Right renal cortex interstitium (tissue), 3 donors: ENCODE results near the gene ATP6V1C2. TPM values are rescaled to one million over a fixed set of nuclear protein-coding genes. Genes with fewer than 3 reads are reported as not detected.

Source experiments
- DNase-seq, 3 donors: peaks; one replicate each; pipeline ENCODE4 v3.0.0-alpha.2; 2013; ENCODE audit warnings: low read depth in 3 of 3, low spot score in 2 of 3
- polyA plus RNA-seq, 3 donors: library from polyadenylated mRNA; unstranded; fragments of 120-200 nt; gene quantifications; one replicate each; pipeline ENCODE4 v1.2.1, GENCODE V29; 2013; ENCODE audit not compliant: insufficient read length in 3 of 3

Gene ATP6V1C2
- polyA plus RNA-seq, 3 donors: 5.9 to 7.3 (median 6.0) TPM

DNA sequence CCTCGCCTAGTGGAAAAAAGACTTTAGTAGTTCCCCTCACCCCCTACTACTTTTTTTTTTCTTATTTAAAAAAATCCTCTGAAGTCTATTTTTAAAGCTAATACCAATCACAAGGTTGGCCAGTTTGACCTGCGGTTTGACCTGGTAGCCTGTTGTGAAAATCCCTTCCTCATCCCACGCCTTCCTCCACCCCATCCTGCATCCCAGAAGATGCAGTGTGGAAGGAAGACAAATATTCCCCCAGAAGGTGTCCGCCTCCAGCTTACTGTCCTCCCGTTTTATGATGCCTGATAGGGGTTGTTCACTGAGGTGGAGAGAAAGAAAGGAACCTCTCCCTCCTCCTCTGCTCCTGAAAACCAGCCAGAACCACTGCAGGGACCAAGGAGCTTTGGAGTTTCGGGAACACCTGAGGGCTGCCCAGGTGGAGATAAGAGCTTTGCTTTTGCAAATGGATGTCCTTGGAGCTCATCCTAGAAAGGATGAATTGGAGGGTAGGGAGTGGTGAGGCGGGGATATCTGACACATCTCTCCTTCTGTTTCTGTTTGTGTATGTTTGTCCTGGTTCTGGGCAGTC lies 909 bp downstream of the ATP6V1C2 start:
- DNase-seq: no peak

DNA sequence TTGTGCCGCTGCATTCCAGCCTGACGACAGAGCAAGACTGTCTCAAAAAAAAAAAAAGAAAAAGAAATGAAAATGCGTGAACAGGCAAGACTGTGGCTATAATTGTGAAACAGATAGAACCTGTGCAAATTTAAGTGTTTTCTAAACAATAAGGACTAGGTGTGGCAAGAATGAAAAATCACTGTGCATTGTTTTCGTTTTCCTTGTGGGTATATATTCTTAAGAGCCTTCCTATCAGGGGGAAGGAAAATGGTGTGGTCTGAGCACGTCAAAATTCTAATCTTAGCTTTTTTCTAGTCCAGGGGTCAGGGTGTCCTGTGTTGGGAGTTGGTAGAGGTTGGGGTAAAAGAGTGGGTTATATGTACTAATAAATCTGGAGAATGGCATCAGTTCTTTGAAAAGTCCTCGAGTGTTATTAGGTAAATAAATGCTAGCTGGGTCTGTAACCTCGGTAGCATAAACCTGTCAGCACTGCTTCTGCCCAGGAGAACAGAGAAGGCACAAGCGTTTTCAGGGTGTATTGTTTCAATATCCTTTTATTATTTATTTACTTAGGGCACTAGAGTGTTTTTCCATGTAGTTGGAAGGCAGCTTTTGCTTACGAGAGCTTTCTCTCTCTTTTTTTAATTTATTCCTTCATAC lies 11.6 kb downstream of the ATP6V1C2 start:
- no peak for DNase-seq

DNA sequence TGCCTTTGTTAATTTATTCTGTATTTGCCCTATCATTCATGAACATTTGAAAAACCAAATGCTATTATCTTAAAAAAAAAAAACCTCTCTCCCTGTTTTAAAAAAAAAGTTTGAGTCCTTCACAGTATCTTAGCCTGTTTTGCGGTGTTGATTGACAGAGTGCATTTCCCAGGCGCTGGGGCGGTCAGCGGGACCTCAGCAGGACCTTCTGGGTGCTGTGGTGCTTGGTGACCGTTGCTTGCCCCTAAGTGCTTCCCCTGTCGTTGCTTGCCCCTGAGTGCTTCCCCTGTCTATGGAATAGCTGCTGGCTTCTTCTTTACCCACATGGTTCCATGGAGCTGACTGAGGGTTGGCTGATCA lies 12.1 kb downstream of the ATP6V1C2 start:
- no peak for DNase-seq

DNA sequence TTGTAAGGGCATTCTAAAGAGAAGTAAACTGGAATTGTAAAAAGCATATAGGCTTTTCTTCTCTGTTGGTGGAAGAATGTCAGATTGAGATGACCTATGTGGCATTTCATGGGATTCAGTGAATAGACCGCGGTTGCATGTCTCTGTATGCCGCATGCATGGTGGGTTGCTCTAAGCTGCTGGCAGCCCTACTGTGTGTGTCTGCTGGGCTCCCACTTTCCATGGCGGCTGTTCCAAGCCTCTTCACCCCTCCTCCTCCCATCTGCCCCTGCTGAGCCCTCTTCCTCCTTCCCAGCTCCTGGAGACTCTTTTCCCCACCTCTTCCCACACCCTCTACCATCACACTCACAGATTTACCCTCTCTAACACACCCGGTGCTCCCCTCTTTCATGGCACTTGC lies 12.6 kb downstream of the ATP6V1C2 start:
- DNase-seq: no peak

DNA sequence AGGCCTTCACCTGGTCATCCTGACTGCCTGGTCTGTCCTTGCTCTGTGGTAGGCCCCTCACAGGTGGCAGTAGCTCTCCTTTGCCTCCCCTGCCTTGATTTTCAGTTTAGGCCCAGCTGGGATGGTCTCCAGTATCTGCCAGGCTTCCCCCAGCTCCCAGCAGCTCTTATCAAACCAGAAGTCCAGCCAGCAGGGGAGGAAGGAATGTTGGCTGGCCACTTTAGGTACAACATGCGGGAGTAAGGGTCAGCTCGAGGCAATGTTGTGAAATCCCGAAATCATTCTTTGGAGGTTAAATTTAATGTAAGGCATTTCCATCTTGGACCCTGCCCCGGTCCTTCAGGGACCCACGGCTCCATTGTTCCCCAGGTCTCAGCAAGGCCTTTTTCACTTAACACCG lies 16.8 kb downstream of the ATP6V1C2 start:
- no peak for DNase-seq

DNA sequence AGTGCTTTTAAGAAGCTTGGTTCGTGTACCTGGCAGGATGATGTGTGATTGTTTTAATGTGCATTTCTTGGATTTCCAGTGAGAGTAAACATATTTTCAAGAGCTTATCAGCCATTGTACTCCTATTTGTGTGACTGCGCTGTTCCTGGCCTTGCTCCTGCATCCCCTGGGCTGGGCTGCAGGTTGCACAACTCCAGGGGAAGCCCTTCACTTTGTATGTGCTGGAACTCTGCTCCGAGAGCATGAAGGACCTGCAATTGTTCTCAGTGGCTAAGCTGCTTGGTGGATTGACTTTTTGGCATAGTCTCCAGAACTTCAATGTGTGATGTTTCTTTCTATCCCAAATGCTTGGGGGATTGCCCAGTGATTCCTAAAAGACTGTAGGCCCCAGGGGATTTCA lies 18.8 kb downstream of the ATP6V1C2 start:
- DNase-seq: no peak

DNA sequence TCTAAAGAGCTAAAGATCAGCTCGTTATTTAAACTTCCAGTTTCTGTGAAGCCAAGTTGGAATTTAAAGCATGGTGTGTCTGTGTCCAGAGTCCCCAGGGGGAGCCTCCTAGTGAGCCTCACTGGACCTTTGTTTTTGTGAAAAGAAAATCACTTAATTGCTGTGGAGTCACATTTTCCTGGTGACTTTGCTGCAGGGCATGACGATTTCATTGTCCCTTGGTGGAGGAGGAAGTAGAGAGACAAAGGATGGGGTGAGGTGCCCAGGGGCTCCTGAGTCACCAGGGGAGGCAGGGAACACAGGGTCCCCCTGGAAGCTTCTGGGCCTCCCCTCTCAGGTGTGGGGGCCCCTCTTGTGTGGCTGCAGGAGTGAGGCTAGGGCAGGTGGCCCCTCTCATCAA lies 19.7 kb downstream of the ATP6V1C2 start:
- DNase-seq: no peak

DNA sequence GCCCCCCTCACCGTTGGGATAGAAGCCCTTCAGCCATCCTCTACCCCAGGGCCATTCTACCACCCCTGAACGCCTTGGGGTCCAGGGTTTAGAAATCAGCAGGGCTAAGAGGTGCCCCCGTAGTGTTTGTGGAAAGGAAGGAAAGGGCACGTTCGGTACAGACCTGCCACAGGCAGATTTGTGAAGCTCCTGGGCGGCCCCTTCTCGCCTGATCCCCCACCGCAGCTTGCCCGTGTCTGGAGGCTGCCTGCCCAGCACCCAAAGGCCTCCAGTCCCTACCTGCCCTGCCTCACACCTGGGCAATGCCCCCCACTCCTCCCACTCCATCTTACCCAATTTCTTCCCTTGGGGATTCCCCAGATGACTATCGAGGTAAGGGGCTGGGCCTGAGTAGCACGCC lies 21.2 kb downstream of the ATP6V1C2 start:
- no peak for DNase-seq

DNA sequence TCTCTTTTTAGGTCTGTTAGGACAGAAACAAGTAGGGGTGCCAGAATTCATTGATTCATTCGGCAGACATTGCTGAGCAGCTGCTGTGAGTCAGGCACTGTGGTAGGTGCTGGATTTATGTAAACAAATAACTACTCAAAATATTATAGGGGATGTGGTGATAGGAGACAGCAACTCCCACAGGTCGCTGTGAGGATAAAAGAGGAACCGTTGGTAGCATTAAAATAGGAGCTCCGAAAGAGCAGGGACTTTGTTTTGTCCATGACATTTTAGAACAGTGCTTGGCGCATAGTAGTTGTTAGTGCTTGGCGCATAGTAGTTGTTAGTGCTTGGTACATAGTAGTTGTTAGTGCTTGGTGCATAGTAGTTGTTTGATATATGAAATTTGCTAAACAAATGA lies 29.2 kb downstream of the ATP6V1C2 start:
- no peak for DNase-seq

DNA sequence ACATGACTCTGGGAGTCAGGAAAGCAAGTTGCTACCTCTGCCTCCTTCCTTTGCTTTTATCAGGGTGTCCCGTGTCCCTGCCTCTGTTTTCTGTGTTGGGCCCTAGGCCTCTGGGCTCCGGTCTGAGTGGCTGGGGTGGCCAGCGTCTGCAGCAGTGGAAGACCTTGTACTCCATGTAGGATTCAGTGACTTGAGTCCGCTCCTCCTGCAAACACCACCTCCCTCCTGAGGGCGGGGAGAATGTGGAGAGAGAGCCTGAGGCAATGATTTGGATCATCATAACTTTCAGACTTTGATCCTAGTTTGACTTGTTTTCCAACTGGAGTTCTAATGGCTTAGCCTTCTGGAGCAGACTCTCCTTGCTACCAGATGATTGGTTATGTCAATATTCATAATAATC lies 30.8 kb downstream of the ATP6V1C2 start:
- no peak for DNase-seq

DNA sequence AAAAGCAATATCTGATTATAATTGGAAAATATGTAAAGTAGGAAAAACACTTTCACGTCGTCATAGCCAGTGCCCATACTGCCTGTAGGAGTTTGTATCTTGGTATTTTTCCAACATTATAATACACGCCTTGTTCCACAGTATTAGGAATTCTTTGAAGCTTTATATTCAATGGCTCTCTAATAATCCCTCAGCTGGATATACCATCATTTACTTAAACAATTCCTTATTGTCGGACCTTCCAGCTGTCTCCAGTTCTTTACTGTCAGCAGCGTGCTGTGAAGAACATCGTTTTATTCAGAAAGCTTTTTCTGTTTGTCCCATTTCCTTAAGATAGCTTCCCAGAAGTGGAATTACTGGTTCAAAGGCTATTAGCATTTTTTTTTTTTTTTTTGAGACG lies 31.7 kb downstream of the ATP6V1C2 start:
- DNase-seq: no peak

DNA sequence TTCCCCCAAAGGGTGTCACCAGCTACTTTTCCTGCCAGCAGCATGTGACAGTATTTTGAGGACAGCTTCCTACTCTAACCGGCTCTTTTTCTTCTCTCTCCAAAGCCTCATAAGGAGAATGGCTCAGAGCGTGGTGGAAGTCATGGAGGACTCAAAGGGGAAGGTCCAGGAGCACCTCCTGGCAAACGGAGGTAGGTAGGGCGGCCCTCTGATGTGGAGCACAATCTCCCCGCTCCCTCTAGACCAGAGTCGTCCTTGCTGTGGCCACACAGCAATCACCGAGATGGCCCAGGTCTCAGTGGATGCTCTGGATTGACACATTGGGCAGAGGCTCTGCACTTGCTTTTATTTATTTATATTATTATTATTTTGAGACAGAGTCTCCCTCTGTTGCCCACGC lies 32.4 kb downstream of the ATP6V1C2 start:
- DNase-seq: no peak

DNA sequence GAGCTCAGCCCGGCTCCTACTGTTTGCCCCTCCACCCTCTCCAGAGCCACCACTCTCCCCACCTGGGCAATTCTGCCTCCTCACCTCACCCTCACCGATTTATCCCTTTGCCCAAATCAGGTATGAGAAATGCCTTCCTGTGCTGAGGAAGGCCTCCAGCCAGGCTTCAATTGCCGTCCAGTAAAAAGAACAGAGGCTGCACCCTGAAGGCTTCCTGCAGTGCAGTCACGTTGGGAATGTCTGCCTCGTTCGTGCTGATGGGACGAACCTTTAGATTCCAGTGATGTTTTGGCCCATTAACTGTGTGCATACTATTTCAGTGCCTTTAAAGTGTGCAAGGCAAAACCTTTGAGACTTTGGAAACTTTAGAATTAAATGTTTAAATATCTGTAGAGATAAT lies 34.2 kb downstream of the ATP6V1C2 start:
- no peak for DNase-seq

DNA sequence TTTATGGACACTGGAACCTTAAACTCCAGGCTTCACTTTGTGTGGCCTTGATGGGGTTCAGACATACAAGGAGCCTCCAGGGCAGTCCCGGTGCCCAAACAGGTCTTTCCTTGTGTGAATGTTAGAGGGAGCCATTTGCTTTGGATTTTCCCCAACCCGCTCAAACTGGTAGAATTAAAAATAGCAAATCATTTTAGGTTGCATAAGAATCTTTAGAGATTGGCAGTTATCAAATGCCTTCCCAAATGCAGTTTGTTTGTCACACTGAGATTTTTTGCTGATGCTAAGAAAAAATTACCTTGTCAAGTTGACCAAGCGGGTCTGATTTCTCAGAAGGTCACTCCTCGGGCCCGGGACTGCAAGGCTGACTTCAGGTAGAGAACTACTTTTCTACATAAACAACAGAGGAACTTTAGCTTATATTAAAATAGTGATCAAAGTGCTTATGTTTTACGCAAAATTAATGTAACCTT lies 36.4 kb downstream of the ATP6V1C2 start:
- DNase-seq: no peak

DNA sequence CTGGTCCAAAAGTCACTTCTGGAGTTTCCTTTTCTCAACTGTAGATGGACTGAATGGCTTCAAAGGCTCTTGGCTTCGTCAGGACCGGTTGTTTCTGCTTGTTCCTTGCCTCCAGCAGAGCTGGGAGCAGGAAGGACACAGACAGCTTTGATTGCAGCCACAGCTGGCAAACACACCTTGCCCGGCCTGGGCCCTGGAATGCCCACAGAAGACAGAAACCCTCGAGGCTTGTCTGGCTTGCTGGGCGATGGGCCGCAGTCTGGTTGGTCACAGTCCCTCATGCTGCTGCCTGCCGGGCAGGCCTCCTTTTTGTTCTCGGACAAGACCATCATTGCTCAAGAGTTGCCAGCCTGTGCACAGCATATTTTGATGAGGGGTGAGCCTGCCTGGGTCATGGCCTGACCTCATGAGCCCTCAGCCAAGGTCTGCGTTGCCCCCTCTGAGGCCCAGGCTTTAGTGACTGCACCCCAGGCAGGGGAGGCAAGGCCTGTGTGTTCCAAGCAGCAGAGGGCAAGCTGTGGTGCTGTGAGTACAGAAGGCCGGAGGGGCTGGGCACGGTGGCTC lies 37.8 kb downstream of the ATP6V1C2 start:
- no peak for DNase-seq

DNA sequence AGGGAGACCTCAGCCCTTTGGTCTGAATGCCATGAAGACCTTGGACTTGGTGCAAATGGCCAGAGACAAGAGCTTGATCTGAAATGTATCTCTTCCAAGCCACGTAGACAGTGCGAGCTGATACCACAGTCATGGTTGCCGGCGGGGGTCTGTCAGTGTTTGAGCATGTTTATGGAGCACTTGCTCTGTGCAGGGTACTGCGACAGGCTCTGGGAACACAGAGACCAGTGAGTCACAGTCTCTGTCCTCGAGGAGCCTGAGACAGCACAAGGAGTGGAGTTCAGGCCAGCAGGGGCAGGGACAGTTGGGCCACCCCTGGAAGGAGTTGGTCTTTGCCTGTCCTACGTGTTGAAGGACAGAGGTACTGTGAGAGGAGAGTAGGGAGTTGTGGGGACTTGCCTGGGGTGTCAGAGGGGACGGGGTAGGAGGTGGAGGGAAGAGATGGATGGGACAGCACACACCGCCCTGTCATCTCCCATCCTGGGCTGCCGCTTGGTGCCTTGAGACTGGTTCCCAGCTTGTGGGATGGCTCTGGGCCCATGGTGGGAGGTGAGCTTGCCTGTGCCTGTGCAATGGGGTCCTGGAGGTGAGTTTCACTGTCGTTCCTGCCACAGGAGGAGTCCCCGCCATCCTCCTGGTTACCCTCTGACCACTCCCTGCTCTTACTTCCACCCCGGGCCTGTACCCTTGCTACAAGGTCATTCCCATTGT lies 39.5 kb downstream of the ATP6V1C2 start:
- no peak for DNase-seq

DNA sequence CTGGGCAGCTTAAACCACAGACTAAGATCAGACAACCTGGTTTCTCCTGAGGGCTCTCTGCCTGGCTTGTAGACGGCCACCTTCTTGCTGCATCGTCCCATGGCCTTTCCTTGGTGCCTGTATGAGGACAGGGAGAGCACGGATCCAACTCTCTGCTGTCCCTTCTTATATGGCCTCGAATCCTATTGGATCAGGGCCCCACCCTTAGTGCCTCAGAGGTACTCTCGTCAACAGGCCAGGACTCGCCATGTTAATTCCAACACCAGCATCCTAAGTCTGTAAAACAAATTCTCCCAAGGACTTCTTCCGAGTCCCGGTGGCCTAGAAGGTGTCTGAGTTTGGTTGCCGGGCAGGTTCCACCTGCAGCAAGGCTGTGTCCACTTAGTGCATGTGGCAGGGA lies 40.2 kb downstream of the ATP6V1C2 start:
- no peak for DNase-seq

DNA sequence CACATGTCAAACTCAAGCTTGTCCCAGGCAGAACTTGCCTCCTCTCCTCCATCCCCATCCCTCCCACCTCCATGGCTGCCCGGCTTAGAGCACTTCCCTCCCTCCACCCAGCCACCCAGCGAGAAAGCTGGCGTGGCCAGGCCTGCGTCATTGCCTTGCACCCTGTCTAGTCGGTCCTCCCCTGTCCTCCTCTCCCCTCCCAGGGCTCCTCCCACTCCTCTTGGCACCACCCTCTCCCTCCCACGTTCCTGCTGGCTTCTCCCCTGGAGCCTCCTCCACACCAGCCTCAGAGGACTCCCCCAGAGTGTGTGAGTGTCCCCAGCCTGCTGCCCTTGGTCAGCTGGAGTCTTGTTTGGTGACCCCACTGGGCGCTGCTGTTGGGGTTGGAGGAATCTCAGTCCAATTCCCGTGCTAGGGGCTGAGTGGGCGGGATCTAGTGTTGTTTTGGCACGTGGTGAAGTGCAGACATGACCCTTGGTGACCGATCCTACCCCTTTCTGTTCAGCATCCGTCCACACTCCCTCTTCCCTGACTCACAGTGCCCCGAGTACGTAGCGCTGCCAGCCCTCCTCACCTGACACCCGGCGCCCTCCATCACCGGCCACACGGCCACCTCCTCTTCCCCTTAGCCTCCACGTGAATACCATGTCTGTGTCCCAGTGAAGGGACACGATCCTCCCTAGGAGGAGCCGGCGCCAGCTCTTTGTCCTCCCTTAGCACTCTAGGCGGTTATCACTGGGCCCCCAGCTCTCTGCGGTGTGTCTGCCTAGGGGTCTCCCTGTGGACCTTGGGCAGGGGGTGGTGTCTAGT lies 41.4 kb downstream of the ATP6V1C2 start:
- DNase-seq: no peak

DNA sequence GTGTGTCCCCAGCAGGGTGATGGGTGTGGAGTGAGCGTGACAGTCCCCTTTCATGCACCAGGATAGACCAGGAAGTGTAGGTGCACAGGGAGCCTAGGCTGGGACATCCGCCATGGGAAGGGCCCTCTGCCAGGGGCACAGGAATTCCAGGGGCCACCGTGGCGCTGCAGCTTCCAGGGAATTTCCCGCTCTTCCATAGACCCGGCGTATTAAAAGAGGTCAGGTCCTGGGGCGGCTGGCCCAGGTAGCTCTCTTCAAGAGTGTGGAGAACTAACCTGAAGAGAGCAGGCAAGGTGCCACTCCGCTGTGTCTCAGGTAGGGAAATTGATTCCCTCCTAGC lies 42.0 kb downstream of the ATP6V1C2 start:
- no peak for DNase-seq

DNA sequence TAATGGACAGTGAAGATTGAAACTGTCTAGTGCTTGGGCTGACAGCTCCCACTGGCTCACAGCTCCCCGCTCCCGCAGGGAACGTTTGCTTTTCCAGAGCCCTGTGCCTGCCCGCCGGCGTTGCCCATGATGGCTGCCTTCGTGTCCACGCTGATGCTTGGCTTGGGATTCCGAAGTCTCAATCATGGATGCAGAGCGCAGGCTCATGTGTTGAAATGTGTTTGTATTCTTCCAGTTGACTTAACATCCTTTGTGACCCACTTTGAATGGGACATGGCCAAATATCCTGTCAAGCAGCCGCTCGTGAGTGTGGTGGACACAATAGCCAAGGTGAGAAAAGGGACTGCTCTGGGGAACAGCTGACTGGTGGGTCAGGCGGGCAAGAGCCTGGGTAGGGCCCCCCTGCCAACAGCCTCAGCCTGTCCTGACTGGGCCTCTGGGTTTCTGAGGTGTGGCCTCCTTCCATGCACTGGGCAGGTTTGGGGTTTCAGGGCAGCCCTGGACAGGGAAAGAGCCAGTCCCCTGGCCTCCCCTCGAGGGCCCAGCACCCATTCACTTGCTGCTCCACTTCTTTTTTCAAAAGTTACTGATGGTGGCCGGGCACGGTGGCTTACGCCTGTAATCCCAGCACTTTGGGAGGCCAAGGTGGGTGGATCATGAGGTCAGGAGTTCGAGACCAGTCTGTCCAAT lies 42.8 kb downstream of the ATP6V1C2 start:
- no peak for DNase-seq

DNA sequence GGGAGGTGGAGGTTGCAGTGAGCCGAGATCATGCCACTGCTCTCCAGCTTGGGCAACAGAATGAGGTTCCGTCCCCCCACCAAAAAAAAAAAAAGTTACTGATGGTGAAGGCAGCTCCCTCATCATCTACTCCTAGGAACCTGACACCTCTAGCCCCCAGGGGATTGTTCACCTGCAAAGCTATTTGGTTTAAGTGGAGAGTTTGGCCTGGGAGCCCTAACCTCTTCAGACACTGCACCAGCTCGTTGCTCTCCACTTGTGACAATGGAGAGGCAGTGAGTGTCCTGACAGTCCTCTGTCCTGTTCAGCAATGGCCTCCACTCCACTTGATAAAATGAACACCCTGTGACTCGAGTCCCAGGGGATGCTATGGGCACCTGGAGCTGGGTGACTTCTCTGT lies 43.5 kb downstream of the ATP6V1C2 start:
- no peak for DNase-seq
